GM19043 (cell line): ENCODE measurements around the gene UMAD1.
"Not testable (repeated sequence)": the region's sequence is repeated elsewhere in the genome, so short reads cannot be mapped to it uniquely, and the experiment has no call there.

ENCODE experiments used
- ATAC-seq: cut with Tn5 transposase; IDR thresholded peaks from one replicate; pipeline ENCODE4 v1.9.1; 2021; ENCODE audit warnings: low read depth; ENCODE audit not compliant: unreplicated experiment

Gene UMAD1

DNA sequence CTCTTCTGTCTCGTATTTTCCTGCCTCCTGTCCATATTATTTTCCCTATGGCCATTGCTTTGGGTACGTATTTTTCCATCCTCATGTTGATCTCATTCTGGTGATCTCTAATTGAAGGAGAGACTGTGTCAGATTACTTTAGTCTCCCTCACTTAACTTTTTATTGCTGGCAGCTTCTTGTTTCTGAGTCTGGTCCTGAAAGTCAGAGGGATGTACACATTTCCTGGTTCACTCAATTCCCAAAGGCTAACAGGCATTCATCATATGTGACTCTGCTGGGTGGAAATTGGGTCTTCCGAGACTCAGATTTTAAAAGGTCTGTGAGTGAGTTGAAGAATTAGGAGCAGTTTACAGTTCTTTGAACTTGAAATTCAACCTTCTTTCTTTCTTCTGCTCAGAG, 10.9 kb downstream of the UMAD1 start:
- ATAC-seq = no peak

DNA sequence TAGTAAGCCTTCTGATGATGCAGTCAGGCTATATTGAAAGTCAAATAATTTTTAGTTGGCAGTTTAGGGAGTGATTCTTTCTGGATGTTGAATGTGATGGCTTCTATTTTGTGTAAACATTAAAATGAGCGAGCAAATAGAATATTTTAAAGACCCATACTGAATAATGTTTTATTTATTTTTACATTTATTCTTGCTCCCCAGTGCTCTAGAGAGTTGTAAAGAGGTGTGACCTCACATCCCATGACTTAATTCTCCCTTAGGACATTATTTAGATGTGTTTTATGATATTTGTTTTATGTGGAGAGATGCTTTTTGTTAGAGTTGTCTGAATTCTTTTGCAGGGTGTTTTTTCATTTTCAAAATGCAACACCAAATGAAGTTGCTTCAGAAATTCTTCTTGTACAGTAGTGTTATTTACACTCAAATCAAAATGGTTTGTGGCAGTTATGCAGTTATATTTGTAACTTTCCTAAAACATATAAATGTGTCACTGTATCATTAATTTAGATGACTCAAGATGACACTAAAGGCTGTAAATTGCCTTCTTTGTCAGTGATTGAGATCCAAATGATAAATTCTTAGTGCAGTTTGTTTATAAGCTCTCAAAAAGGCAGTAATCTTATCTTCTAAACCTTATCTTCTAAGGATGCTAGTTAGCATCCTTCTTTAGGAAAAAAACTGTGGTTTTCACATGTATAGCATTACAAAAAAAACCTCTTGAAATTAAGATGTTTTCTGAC, 12.4 kb downstream of the UMAD1 start:
- ATAC-seq = no peak

GRCh38 chr7:7653593-7654187, 13.1 kb downstream of the UMAD1 start:
- ATAC-seq = no peak

DNA sequence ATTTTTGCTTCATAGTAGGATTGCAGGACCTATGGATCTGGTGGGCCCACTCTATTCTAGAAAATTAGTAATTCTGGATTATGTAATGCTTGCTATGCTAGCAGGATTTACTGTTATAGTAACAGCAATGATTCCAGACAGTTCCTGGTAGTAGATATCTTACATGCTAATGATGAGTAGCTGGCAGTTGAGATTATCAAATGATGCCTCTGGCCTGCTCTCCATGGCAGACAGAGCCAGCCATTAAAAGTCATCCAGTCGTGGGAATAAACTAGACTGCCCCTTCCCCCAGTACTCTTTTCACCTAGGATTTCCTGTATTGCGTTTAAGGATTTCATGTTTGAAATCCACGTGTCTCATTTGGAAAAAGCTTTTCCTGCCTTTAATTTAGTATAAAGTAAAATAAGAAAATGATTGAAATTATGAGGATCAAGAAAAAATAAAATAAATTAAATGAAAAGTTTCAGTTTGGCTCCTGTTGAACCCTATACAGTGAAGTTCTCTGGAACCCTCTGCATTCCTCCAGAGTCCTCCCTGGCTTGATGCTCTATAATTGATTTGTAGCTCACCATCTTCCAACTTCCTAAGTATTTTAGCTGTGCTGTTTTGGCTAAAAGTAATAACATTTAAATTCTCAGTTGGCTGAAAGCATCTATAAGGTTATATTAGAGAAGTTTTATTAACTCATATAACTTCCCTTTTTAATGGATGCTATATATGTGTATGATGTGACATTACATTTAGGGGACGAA, 14.6 kb downstream of the UMAD1 start:
- ATAC-seq = no peak

DNA sequence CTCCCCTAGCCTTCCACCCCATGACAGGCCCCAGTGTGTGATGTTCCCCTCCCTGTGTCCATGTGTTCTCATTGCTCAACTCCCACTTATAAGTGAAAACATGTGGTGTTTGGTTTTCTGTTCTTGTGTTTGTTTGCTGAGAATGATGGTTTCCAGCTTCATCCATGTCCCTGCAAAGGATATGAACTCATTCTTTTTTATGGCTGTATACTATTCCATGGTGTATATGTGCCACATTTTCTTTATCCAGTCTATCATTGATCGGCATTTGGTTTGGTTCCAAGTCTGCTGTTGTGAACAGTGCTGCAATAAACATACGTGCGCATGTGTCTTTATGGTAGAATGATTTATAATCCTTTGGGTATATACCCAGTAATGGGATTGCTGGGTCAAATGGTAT, 15.9 kb downstream of the UMAD1 start:
- not testable (repeated sequence) for ATAC-seq

DNA sequence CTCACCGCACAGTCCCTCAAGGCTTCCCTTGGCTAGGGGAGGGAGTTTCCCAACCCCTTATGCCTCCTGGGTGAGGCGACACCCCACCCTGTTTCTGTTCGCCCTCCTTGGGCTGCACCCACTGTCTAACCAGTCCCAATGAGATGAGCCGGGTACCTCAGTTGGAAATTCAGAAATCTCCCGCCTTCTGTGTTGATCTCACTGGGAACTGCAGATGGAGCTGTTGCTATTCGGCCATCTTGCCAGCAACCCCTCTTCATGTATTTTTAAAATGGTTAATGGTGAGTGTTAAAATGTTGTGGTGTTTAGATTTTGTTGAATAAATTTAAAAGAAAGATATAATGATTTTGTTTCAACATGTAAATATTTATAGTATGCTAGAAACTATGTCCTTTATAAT, 22.0 kb downstream of the UMAD1 start:
- ATAC-seq = no peak

DNA sequence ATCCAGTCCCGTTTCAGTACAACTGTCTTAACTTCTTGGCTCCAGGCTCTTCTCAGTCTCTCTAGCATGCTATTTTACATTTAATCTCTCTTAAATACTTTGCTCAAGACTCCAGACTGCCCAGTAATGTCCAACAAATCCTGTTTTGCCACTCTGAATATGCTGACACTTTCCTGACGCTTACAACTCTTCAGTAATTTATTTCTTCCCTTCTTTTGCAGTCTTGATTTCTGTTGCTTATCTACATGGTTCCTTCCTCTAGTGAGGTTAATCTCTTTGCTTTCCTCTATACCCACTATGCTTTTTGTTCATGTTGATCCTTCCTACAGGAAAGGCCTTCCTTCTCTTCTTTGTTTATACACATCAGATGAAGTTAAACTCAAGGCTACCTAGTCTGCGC, 23.7 kb downstream of the UMAD1 start:
- no peak for ATAC-seq

DNA sequence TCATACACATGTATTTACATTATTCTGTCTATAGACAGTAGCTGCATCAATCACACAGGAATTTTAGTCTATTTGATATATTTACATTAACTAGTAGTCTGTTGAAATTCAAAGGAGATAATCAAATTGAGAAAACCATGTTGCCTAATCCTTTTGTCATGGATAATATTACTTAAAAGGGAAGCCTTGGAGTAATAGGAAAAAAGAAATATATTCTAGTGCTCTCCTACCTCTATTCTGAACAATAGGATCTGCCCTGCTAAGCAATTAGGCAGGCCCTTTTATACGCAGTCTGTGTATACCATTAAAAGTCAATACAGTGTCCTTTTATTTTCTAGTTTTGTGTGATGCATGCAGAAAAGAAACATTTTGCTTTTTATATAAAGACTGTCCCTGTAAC, 24.5 kb downstream of the UMAD1 start:
- ATAC-seq = no peak

DNA sequence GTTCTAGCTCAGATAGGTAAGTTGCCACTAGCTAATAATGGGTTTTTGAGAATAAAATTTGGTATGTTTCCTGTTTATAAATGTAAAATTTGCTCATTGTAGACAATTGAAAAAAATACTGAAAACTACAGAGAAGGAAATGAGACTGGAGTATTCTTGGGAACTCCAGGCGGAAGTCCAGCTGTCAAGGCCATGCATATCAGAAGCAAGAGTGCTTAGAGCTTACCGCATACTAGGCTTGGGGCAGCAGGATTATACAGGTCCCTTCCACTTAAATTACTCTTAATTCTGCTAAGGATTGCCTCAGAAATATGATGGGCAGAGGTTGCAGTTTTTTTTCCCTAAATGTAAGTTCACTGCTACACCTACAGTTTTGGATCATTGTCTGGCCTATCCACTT, 26.6 kb downstream of the UMAD1 start:
- ATAC-seq = no peak

GRCh38 chr7:7668706-7669105, 28.2 kb downstream of the UMAD1 start:
- ATAC-seq = no peak

- no peak for ATAC-seq
These were observed 29.9 kb downstream of the UMAD1 start for GRCh38 chr7:7670490-7670889.

DNA sequence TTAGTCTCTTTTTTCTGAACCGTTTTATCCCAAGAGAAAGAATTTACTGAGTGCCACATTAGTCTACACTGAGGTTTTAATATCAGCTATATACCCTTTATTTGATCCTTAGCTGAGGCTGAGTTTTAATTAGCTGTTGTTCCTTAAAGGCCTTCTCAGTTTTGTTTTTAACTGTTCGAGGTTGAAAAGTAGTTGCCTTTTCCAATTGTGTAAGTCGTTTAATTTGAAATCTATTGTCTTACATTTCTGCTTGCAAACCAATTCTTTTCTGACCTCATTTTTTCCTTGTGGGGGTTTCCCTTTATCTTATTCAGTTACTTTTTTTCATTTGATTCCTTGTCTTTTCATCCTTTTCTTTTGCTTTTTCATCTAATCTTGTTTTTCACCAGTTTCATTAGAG, 30.8 kb downstream of the UMAD1 start:
- no peak for ATAC-seq

DNA sequence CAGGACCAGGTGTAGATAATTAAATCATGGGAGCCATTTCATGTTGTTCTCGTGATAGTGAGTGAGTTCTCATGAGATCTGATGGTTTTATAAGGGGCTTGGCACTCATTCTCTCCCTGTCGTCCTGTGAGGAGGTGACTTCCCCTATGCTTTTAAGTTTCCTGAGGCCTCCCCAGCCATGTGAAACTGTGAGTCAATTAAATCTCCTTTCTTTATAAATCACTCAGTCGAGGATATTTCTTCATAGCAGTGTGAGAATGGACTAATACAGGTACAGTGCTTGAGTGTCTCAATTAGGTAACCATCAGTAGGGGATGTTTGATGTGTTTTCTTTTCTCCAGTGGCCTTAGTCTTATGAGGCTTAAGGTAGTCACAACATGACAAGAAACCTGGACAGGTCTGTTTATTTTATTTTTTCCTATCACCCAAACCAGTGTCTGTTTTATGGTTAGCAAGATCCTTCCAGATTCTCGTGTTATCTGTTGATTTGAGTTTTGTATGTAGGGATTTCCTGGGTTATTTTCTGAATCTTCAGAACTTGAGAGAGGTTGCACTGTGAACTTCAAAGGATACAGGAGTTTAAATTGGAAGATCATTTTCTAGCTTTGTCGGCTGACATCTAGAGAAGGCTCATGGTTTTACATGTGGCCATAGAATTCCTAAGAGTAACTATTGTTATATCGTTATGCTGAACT, 32.1 kb downstream of the UMAD1 start:
- no peak for ATAC-seq

DNA sequence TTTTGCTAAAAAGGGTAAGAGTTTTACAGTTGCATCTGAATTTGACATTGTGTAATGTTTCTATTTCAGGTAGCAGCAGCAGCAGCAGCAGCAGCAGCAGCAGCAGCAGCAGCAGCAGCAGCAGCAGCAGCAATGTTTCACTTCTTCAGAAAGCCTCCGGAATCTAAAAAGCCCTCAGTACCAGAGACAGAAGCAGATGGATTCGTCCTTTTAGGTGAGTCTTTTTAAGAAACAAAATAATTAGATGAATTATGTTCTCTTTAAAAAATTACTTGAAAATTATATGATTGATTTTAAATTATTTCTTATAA, 32.6 kb downstream of the UMAD1 start:
- no peak for ATAC-seq

GRCh38 chr7:7675686-7676085, 35.1 kb downstream of the UMAD1 start:
- no peak for ATAC-seq

GRCh38 chr7:7679640-7680039, 39.1 kb downstream of the UMAD1 start:
- not testable (repeated sequence) for ATAC-seq

GRCh38 chr7:7681191-7681935, 40.8 kb downstream of the UMAD1 start:
- peak; percentile 73 for ATAC-seq

GRCh38 chr7:7681936-7682329, 41.4 kb downstream of the UMAD1 start:
- no peak for ATAC-seq

DNA sequence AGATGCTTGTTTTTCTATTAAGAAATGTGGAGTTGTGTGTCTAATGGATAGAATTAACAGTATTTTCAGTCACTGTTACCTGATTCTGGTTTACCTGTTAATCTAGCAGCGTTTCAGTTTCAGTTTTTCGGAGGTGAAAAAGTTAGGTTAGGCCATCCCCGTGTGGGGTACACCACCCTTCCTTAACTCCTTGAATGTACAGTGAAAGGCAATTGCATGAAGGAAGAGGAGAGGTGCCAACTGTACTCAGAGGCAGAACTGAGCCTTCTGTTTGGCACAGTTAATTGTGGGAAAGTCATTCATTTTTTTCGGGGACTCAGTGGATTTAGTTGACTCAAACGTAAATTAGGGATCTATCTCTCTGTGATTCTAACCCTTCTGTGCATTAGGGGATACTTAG, 42.3 kb downstream of the UMAD1 start:
- no peak for ATAC-seq

DNA sequence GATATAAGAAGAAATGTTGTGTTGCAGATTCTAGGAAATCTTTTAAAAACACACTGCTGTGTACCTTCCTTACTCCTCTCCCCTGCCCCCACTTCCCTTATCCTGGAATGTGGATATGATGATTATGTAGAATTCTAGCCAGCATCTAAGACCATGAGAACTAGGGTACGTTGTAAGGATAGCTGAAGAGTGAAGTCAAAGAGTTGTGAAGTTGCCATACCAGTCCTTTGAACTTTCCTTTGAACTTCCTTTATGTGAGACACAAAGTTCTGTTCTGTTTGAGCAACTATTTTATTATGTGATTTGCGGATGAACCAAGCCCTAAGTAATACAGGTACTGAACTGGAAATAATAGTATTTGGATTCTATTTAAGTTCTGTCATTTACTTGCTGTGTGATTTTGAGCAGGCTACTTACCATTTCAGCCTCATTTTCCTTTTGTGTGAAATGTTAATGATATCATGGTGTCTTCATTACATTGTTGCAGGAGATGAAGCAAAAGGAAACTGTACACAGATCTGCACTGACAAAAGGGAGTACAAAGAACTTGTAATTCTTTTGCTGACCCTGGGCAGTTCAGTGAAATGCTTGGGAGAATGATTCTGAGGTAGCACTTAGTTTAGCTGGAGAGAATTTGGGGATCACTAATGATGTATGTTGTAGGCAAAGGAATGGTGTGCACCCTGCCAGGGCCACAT, 46.4 kb downstream of the UMAD1 start:
- ATAC-seq = no peak
